GM18517 (cell line): Measurements from ENCODE around the gene FADS3.
"Not testable (repeated sequence)": the region's sequence is repeated elsewhere in the genome, so short reads cannot be mapped to it uniquely, and the experiment has no call there.

Experiments
- ATAC-seq: cut with Tn5 transposase; IDR thresholded peaks from one replicate; pipeline ENCODE4 v1.9.1; 2021; ENCODE audit warnings: mild to moderate bottlenecking, moderate library complexity; ENCODE audit not compliant: unreplicated experiment

Gene FADS3

GRCh38 chr11:61899146-61899841, 7.9 kb upstream of the FADS3 start:
- peak; percentile 61 for ATAC-seq

- no peak for ATAC-seq
Observed at GRCh38 chr11:61898247-61898582, 6.9 kb upstream of the FADS3 start.

- no peak for ATAC-seq
Observed at GRCh38 chr11:61897387-61898246, 6.3 kb upstream of the FADS3 start.

- ATAC-seq = no peak
Observed at GRCh38 chr11:61896665-61897386, 5.5 kb upstream of the FADS3 start.

GRCh38 chr11:61895718-61896059, 4.3 kb upstream of the FADS3 start:
- ATAC-seq = no peak

- no peak for ATAC-seq
Observed at GRCh38 chr11:61895046-61895717, 3.8 kb upstream of the FADS3 start.

GRCh38 chr11:61893981-61894380, 2.6 kb upstream of the FADS3 start:
- ATAC-seq = no peak

GRCh38 chr11:61892085-61892370, 683 bp upstream of the FADS3 start:
- no peak for ATAC-seq

- ATAC-seq = no peak
Observed at GRCh38 chr11:61890529-61891330, 615 bp downstream of the FADS3 start.

GRCh38 chr11:61889831-61890230, 1.5 kb downstream of the FADS3 start:
- no peak for ATAC-seq

GRCh38 chr11:61888590-61888989, 2.8 kb downstream of the FADS3 start:
- no peak for ATAC-seq

- no peak for ATAC-seq
Observed at GRCh38 chr11:61887839-61888494, 3.4 kb downstream of the FADS3 start.

GRCh38 chr11:61886643-61887042, 4.7 kb downstream of the FADS3 start:
- no peak for ATAC-seq

GRCh38 chr11:61885784-61886580, 5.4 kb downstream of the FADS3 start:
- no peak for ATAC-seq

- no peak for ATAC-seq
Observed at GRCh38 chr11:61885166-61885778, 6.1 kb downstream of the FADS3 start.

- ATAC-seq = no peak
Observed at GRCh38 chr11:61883947-61884346, 7.4 kb downstream of the FADS3 start.

- ATAC-seq = no peak
Observed at GRCh38 chr11:61883327-61883726, 8.0 kb downstream of the FADS3 start.

GRCh38 chr11:61882879-61883278, 8.5 kb downstream of the FADS3 start:
- ATAC-seq = no peak

GRCh38 chr11:61882267-61882666, 9.1 kb downstream of the FADS3 start:
- ATAC-seq = not testable (repeated sequence)
